Stimulated activated CD8-positive, alpha-beta memory T cell treated with anti-CD3 and anti-CD28 coated beads, Interleukin-15, amount 100 ng/mL, for 24 hours (primary cell): ENCODE data around the gene DGCR8.

ENCODE experiments used
- DNase-seq: peaks from one replicate; pipeline ENCODE4 v3.0.0-alpha.2; 2020; ENCODE audit warnings: low read depth

Gene DGCR8

GRCh38 chr22:20138417-20138738 lies 58.3 kb downstream of the DGCR8 start:
- DNase-seq = no peak

- DNase-seq = no peak
Measured at GRCh38 chr22:20138868-20139267, 58.8 kb downstream of the DGCR8 start.

- DNase-seq = no peak
Measured at GRCh38 chr22:20139391-20140106, 59.5 kb downstream of the DGCR8 start.

GRCh38 chr22:20140107-20140445 lies 60.0 kb downstream of the DGCR8 start:
- DNase-seq = no peak

- DNase-seq = no peak
Measured at GRCh38 chr22:20140521-20140964, 60.5 kb downstream of the DGCR8 start.

- no peak for DNase-seq
Measured at GRCh38 chr22:20141186-20142077, 61.4 kb downstream of the DGCR8 start.

GRCh38 chr22:20142711-20143621 lies 62.9 kb downstream of the DGCR8 start:
- no peak for DNase-seq

- DNase-seq = no peak
Measured at GRCh38 chr22:20143883-20144665, 64.0 kb downstream of the DGCR8 start.

- DNase-seq = no peak
Measured at GRCh38 chr22:20145206-20145831, 65.3 kb downstream of the DGCR8 start.

- no peak for DNase-seq
Measured at GRCh38 chr22:20145832-20146223, 65.8 kb downstream of the DGCR8 start.

- no peak for DNase-seq
Measured at GRCh38 chr22:20146777-20147176, 66.7 kb downstream of the DGCR8 start.

GRCh38 chr22:20147237-20147988 lies 67.4 kb downstream of the DGCR8 start:
- no peak for DNase-seq

GRCh38 chr22:20148414-20148813 lies 68.4 kb downstream of the DGCR8 start:
- no peak for DNase-seq

- DNase-seq = no peak
Measured at GRCh38 chr22:20149257-20150250, 69.5 kb downstream of the DGCR8 start.

- no peak for DNase-seq
Measured at GRCh38 chr22:20150381-20151275, 70.6 kb downstream of the DGCR8 start, which contains the start of gene CCDC188. TSS of gene CCDC188 (minus strand) at chr22:20151055. CDS start at chr22:20150986, 69 bp downstream.

- DNase-seq = no peak
Measured at GRCh38 chr22:20151276-20151588, 71.2 kb downstream of the DGCR8 start.

GRCh38 chr22:20152464-20152890 lies 72.4 kb downstream of the DGCR8 start:
- DNase-seq = no peak

GRCh38 chr22:20153945-20154344 lies 73.9 kb downstream of the DGCR8 start:
- DNase-seq = no peak
